ENCODE measurements around the gene RHNO1.
"Not testable (repeated sequence)": the region's sequence is repeated elsewhere in the genome, so short reads cannot be mapped to it uniquely, and the experiment has no call there.

Gene RHNO1

DNA sequence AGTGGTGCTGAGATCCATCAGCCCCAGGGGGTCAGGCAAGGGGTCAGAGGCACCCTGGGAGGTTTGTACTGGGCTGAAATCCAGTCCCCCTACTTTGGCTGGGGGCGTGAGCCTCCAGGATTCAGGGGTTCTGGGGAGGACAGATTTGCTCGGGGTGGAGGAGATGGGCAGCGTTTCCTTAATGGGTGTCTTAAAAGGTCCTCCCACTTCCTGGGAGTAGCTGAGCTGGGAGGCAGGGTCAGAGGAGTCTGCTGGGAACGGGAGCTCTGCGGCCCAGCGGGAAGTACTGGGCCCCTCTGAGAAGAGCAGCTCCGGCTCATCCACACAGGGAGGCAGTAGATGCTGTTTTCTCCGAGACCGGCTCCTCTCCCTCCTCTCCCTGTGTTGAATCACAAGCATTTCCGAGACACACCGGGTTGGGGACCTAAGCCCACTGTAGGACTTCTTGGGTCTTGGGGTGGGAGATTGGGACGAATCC is 18.0 kb upstream of the RHNO1 start:
- no peak for DNase-seq

DNA sequence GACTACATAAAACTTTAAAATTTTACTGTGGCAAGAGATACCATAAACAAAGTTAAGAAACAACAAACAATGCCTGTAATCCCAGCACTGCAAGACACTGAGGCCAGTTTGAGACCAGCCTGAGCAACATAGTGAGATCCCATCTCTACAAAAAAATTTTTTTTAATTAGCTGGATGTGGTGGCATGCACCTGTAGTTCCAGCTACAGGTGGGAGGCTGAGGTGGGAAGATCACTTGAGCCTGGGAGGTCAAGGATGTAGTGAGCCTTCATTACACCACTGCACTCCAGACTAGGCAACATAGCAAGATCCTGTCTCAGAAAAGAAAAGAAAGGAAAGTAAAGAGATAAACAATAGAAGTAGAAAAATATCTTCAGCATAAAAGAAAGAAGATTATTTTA is 16.9 kb upstream of the RHNO1 start:
- DNase-seq = no peak

GRCh38 chr12:2862876-2863275 is 14.1 kb upstream of the RHNO1 start:
- no peak for DNase-seq

GRCh38 chr12:2863402-2863801 is 13.6 kb upstream of the RHNO1 start:
- DNase-seq = not testable (repeated sequence)

- no peak for DNase-seq
These were observed 12.8 kb upstream of the RHNO1 start for GRCh38 chr12:2864198-2864597.

- not testable (repeated sequence) for DNase-seq
These were observed 7.9 kb upstream of the RHNO1 start for GRCh38 chr12:2868986-2869632.

DNA sequence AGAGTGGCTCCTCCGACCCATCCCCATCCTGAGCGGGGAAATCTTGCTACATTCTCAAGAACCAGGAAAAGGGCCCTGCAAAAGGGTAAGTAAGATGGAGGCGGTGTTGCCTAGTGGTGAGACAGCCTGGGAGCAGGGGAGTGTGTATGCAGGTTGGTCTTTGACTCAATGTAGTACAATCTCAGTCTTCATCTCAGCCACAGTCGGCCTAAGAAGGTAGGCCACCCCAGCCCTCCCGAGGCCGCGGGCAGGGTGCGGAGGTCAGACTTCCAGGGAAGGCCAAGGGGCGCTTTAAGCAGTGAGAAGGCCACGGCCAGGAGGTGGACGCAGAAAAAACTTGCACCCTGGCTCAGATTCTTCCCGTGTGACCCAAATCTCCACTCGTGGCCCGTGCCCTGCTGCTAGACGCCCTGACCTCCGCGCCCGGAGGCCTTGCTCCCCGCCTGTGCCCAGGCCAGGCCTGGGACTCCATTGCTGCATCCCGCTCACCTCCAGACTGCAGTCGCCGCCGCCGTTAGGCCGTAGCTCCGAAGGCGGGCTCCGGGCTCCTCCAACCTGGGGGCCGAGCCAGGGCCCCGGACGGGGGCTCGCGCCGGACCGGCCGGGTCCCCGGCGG is 484 bp upstream of the RHNO1 start:
- DNase-seq = peak; percentile 16

DNA sequence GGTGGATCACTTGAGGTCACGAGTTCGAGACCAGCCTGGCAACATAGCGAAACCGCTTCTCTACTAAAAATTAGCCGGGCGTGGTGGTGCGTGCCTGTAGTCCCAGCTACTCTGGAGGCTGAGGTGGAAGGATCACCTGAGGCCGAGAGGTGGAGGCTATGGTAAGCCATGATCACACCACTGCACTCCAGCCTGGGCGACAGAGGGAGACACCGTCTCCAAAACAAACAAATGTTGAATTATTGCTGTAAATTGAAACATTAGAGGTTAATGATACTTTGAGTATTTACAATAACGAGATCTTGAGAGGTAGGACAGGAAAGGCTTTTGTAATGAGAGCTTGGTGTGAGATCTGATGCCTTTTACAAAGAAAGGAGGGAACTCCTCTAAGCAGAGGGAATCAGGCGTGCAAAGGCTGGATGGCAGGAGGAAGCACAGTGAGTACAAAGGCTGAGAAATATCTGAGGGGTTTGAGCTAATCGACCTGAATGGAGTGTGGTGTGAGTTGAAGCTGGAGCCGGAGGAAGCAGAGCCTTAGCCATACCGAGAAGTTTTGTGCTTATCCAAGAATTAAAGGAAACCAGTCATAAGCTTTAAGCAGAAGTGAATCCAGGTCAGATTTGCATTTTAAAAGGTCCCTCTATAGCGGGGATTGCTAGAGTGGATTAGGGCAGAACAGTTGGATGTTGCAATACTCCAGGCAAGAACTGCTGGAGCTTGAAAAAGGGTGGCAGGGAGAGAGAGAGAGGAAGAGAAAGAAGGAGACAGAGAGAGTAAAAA is 1.1 kb downstream of the RHNO1 start:
- DNase-seq = no peak

DNA sequence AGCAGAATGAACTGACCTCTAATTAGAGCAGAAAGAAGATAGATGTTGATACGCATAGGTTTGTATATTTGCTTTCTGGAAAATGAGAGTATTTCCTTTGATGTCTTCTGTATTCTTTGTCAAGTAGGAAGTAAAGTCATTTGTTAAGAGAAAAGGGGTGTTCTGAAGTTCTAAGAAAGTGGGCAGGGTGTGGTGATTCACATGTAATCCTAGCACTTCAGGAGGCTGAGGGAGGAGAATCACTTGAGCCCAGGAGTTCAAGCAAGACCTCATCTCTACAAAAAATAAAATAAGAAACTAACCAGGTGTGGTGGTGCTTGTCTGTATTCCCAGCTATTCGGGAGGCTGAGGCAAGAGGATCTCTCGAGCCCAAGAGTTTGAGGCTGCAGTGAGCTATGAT is 2.8 kb downstream of the RHNO1 start:
- DNase-seq = no peak

GRCh38 chr12:2884810-2885209 is 7.8 kb downstream of the RHNO1 start:
- no peak for DNase-seq

DNA sequence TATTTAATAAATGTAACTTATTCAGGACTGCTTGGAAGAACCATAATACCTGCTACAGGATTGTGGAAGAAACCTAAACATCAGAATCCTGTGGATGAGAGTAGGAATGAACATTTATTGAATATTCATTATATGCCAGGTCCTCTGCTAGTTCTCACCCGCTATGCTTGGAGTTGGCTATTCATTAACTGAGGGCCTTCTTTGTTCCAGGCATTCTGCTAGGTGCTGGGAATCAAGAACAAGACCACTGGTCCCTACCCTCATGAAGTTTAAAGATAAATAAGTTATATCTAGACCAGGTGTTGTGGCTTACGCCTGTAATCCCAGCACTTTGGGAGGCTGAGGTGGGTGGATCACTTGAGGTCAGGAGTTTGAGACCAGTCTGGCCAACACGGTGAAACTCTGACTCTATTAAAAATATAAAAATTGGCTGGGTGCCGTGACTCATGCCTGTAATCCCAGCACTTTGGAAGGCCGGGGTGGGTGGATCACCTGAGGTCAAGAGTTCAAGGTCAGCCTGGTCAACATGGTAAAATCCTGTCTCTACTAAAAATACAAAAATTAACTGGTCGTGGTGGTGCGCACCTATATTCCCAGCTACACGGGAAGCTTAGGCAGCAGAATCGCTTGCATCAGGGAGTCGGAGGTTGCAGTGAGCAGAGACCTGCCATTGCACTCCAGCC is 9.9 kb downstream of the RHNO1 start:
- DNase-seq = no peak

- no peak for DNase-seq
These were observed 13.0 kb downstream of the RHNO1 start for GRCh38 chr12:2890001-2890387.

DNA sequence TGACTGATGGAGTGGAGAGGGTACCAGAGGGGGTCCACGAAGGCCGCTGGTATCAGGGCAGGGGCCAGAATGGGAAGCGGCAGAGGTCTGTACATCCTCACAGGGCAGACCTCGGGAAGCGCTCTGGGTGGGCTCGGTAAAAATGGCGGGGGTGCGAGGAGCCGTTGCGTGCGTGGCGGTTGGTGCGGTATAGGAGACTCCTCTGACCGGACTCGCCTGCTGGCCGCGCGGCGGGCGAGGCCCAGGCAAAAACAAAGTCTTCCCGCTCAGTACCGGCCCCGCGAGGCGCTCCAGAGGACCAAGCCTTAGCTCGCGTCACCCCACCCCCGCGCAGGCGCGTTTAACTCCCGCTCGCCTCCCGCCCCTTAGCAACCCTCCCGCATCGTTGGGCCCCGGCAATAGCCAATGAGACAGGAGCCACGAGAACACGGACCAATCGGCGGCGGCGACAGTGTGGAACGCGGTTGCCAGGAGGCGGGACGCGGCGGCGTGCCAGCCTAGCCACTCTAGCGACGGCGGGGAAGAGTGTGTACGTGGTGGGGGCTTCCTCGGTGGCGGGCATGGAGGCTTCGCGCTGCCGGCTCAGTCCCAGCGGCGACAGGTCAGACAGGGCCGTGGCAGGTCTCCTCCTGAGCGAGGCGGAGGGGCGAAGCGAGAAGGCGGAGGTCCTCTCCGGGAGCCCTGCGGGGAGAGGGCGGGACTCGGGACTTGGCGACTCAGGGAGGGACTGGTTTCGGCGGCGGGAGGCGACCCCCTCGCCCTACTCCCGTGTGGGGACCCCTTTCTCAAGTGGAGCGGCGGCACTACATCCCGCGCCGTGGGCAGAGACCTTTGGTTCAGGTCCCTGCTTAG is 13.6 kb downstream of the RHNO1 start, which contains the start of gene TULP3:
TSS of gene TULP3 (plus strand) at position 504 of the 852 bp plus-strand sequence. CDS start at position 561, 57 bp downstream.
- peak; percentile 99 for DNase-seq

GRCh38 chr12:2891240-2892053 is 14.4 kb downstream of the RHNO1 start:
- peak; percentile 25 for DNase-seq

DNA sequence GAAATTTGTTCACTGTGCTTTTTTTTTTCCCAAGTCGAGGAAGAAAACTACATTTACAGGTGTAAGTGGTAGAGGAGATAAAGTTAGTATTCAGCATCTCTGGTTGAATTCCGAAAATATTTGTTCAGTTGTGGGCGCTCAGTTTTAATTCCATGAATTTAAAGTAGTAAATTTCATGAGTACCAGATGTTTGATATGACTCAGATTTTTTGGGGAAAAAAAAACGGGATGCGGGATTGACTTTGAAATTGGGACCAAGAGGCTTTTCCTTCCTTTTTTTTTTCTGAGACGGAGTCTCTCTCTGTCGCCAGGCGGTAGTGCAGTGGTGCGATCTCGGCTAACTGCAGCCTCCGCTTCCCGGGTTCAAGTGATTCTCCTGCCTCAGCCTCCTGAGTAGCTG is 15.2 kb downstream of the RHNO1 start:
- no peak for DNase-seq

GRCh38 chr12:2893007-2893406 is 16.0 kb downstream of the RHNO1 start:
- DNase-seq = no peak

GRCh38 chr12:2895051-2895451 is 18.0 kb downstream of the RHNO1 start:
- no peak for DNase-seq

DNA sequence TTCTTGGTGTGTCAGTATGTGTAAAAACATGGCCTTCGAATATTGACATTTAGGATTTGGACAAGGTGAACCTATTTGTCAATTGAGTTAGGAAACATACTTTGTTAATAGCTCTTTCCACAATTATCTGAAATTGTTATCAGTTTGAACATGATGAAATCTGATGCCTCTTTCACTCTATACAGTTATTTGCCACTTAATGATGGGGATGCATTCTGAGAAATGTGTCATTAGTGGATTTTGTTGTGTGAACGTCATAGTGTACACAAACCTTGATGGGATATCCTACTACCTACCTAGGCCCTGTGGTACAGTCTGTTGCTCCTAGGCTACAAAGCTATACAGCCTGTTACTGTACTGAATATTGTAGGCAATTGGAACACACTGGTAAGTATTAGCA is 18.5 kb downstream of the RHNO1 start:
- DNase-seq = no peak

GRCh38 chr12:2897418-2897817 is 20.4 kb downstream of the RHNO1 start:
- no peak for DNase-seq

GRCh38 chr12:2900642-2901041 is 23.6 kb downstream of the RHNO1 start:
- no peak for DNase-seq

DNA sequence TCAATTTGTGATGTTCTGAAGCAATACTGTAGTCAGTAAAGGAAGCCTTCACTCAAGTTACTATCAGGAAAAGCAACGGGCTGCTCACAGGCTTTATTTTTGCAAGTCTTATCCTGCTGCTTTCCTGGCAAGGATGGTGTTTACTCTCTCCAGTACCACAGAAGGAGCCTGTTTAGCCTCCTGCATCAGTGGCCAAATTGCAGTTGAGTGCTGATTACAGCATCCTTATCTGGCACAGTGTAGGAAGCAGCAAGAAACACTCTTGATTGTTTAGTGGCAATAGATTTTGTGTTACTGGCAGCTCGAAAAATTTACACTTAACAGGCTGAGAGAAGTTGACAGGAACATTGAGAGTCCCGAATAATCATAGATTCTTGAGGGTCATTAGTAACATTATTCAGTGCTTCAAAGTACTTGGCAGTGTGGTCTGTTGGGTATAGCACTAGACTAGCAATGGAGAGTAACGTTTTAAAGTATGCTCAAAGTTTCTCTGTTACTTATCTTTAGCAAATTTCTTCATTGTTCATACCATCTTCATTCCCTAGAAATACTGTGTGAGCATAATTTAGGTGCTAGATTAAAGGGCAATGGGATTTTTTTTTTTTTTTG is 25.4 kb downstream of the RHNO1 start:
- DNase-seq = no peak
